ACHN (cell line): ENCODE measurements around the gene TAOK2.
A peak's percentile ranks its signal among the peaks of the same experiment; 100 is the strongest.
"Not testable (repeated sequence)": the region's sequence is repeated elsewhere in the genome, so short reads cannot be mapped to it uniquely, and the experiment has no call there.

Source experiments
- DNase-seq: peaks from one replicate; pipeline ENCODE4 v3.0.0-alpha.2; 2015
- in situ Hi-C: cut with HindIII; loops from 2 replicates; pipeline ENCODE4 v1.10.0; 2017; ENCODE audit warnings: low sequenced_read_pairs, low pct_ligation_motif_present, low pct_unique_long_range_greater_than_20kb

TAOK2 gene

GRCh38 chr16:30010844-30011713 is 37.4 kb downstream of the TAOK2 start, which contains the start of gene DOC2A:
Gene DOC2A, minus strand, starts transcription at chr16:30011027. Its CDS starts 805 bp downstream, at chr16:30010222.
- in situ Hi-C loops: no loop called here
- DNase-seq: no peak

- DNase-seq: no peak
These were observed 38.2 kb downstream of the TAOK2 start for GRCh38 chr16:30011714-30012504.

GRCh38 chr16:30012598-30012997 is 38.9 kb downstream of the TAOK2 start:
- DNase-seq, in situ Hi-C loops: not testable (repeated sequence)

More at GRCh38 chr16:30011714-30012504, 38.2 kb downstream of the TAOK2 start:
- in situ Hi-C loops: no loop called here

GRCh38 chr16:30015450-30015849 is 41.8 kb downstream of the TAOK2 start:
- in situ Hi-C loops, DNase-seq: not testable (repeated sequence)

GRCh38 chr16:30016555-30017276 is 43.0 kb downstream of the TAOK2 start:
- DNase-seq: no peak
- in situ Hi-C loops: no loop called here

GRCh38 chr16:30017277-30017656 is 43.6 kb downstream of the TAOK2 start:
- in situ Hi-C loops: no loop called here
- no peak for DNase-seq

GRCh38 chr16:30017937-30018336 is 44.3 kb downstream of the TAOK2 start:
- in situ Hi-C loops, DNase-seq: not testable (repeated sequence)

GRCh38 chr16:30018731-30019158 is 45.1 kb downstream of the TAOK2 start:
- in situ Hi-C loops: no loop called here

GRCh38 chr16:30022887-30023286 is 49.2 kb downstream of the TAOK2 start, which contains the start of gene C16orf92:
Gene C16orf92, plus strand, starts transcription at chr16:30023198. Its CDS starts 143 bp downstream, at chr16:30023341.
- in situ Hi-C loops: no loop called here
- no peak for DNase-seq

More at GRCh38 chr16:30018731-30019158, 45.1 kb downstream of the TAOK2 start:
- DNase-seq: no peak

GRCh38 chr16:30023586-30023985 is 49.9 kb downstream of the TAOK2 start:
- no peak for DNase-seq
- in situ Hi-C loops: no loop called here

GRCh38 chr16:30024451-30024850 is 50.8 kb downstream of the TAOK2 start:
- no peak for DNase-seq
- in situ Hi-C loops: no loop called here

GRCh38 chr16:30025156-30025555 is 51.5 kb downstream of the TAOK2 start:
- DNase-seq: no peak
- in situ Hi-C loops: no loop called here

- in situ Hi-C loops: no loop called here
- no peak for DNase-seq
These were observed 51.9 kb downstream of the TAOK2 start for GRCh38 chr16:30025574-30025973.

- no peak for DNase-seq
These were observed 52.8 kb downstream of the TAOK2 start for GRCh38 chr16:30026449-30026848.

GRCh38 chr16:30027588-30028437 is 54.1 kb downstream of the TAOK2 start:
- in situ Hi-C loops: no loop called here
- DNase-seq: no peak

More at GRCh38 chr16:30026449-30026848, 52.8 kb downstream of the TAOK2 start:
- in situ Hi-C loops: no loop called here

- in situ Hi-C loops: no loop called here
- peak; percentile 42 for DNase-seq
These were observed 54.9 kb downstream of the TAOK2 start for GRCh38 chr16:30028438-30029076.

- DNase-seq: no peak
- in situ Hi-C loops: no loop called here
These were observed 56.5 kb downstream of the TAOK2 start for GRCh38 chr16:30030011-30030685.
